PFSK-1 (cell line): ENCODE data around the gene TEX44.

Source experiments
- FOXP2 ChIP-seq: optimal IDR thresholded peaks from 2 replicates; pipeline ENCODE3; 2011; ENCODE audit warnings: borderline replicate concordance, control low read depth, inconsistent platforms; ENCODE audit not compliant: insufficient read depth; ENCODE audit errors: extremely low read length, extremely low read depth
- POLR2AphosphoS5 ChIP-seq: IDR thresholded peaks from 2 replicates; pipeline ENCODE4 v1.6.1; 2012; ENCODE audit warnings: low read depth, mild to moderate bottlenecking, control low read depth, low read length, moderate library complexity
- SIN3A ChIP-seq: IDR thresholded peaks from 2 replicates; pipeline ENCODE4 v1.6.1; 2012; ENCODE audit warnings: mild to moderate bottlenecking, low read length, moderate library complexity, borderline replicate concordance; ENCODE audit not compliant: insufficient read depth
- TAF1 ChIP-seq: IDR thresholded peaks from 2 replicates; pipeline ENCODE4 v1.6.1; 2012; ENCODE audit warnings: low read length, control low read depth, borderline replicate concordance; ENCODE audit not compliant: insufficient read depth
- TF ChIP-seq, protein P1 (sequence below), 2 experiments: IDR thresholded peaks; 2 replicates each; pipeline versions ENCODE4 v1.6.1 to v1.8.0; 2011 to 2012; ENCODE audit warnings: low read depth in 2 of 2, low read length in 2 of 2, control low read depth in 1 of 2, inconsistent platforms in 1 of 2, mild to moderate bottlenecking in 1 of 2, moderate library complexity in 1 of 2; ENCODE audit not compliant: insufficient read depth in 1 of 2

The TEX44 gene

DNA sequence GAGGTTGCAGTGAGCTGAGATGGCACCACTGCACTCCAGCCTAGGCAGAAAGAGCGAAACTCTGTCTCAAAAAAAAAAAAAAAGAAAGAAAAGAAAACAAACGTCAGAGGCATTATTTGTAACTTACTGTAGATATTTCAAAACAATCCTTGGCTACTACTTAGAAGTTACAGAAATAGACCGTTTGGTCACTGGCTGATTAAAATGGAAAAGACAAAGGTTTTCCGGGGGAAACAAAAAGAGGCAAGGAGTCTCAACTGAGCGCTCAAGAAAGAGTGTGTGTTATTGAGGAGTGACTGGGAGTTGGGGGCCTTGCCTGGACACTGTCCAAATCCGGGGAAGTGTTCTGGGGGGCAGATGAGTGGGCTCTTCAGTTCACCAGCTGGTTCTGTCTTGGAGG lies 47.6 kb downstream of the TEX44 start:
- TF ChIP-seq, protein P1, sequence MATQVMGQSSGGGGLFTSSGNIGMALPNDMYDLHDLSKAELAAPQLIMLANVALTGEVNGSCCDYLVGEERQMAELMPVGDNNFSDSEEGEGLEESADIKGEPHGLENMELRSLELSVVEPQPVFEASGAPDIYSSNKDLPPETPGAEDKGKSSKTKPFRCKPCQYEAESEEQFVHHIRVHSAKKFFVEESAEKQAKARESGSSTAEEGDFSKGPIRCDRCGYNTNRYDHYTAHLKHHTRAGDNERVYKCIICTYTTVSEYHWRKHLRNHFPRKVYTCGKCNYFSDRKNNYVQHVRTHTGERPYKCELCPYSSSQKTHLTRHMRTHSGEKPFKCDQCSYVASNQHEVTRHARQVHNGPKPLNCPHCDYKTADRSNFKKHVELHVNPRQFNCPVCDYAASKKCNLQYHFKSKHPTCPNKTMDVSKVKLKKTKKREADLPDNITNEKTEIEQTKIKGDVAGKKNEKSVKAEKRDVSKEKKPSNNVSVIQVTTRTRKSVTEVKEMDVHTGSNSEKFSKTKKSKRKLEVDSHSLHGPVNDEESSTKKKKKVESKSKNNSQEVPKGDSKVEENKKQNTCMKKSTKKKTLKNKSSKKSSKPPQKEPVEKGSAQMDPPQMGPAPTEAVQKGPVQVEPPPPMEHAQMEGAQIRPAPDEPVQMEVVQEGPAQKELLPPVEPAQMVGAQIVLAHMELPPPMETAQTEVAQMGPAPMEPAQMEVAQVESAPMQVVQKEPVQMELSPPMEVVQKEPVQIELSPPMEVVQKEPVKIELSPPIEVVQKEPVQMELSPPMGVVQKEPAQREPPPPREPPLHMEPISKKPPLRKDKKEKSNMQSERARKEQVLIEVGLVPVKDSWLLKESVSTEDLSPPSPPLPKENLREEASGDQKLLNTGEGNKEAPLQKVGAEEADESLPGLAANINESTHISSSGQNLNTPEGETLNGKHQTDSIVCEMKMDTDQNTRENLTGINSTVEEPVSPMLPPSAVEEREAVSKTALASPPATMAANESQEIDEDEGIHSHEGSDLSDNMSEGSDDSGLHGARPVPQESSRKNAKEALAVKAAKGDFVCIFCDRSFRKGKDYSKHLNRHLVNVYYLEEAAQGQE (IDR thresholded peaks at IDR 0.05; ENCODE audit: insufficient read depth in 1 of 2, low read depth in 2 of 2, low read length in 2 of 2): no peak
- TF ChIP-seq POLR2AphosphoS5 (no peak), TAF1 (no peak), FOXP2 (no peak), SIN3A (no peak)

DNA sequence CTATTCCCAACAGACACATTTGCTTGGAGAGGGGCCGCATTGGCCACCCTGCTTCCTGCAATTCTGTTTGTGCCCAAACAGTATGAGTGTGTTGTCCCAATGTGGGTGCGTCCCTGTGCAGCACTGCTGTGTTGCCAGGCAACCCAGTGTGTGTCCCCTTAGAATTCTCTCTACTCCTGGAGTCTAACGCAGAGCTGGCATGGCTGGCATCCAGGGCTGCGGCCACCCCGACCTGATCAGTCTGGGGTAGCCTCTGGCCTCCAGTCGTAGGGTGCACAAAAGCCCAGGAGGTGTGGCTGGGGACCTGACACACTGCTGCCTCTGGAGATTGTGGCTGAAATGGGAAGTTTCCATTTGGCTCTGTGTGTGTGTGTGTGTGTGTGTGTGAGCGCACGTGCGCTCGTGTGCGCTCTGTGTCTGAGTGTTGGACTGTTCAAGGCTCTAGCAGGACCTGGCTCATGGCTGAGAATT lies 48.0 kb downstream of the TEX44 start:
- TF ChIP-seq TAF1 (no peak), SIN3A (no peak), FOXP2 (no peak), POLR2AphosphoS5 (no peak)
- TF ChIP-seq, protein P1 (IDR thresholded peaks at IDR 0.05; ENCODE audit: insufficient read depth in 1 of 2, low read depth in 2 of 2, low read length in 2 of 2): no peak

DNA sequence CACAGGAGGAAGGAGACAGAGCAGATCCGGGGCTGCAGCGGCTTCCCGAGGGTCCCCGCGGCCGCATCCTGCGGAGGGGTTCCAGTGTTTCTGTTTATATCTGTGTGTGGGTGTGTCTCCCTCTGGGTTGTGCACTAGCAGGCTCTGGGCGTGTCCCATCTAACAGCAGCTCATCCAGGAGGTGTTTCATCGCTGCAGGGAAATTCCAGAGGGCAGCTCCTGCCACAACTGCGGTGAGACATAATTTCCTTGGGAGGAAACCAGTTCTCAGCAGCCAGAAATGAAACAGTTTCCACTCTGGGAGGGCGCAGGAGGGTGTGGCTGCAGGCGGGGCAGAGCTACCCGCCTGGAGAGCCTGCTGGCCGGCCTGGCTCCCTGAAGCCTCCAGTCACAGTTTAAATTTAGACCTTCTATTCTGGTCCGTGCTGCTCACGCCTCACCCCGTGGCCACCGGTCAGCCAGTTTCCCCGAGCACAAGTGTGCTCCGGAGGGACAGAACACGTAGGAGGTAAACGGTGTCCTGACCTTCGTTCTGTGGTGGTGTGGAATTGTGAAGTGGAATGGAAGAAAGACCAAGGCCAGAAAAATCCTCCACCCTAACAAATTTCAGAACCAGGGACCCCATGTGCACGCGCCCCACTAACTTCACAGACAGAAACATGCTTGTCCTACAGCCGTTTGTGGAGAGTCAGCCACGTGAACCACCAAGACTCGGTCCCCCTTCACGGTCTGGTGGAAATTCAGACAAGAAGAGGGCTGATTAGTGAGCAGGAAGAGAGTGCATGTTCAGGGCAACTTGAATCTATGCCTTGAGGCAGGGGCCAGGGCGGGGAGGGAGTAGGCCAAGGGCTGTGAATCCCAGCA lies 50.2 kb downstream of the TEX44 start:
- TF ChIP-seq TAF1: no peak
- peak; percentile 23 for TF ChIP-seq FOXP2

DNA sequence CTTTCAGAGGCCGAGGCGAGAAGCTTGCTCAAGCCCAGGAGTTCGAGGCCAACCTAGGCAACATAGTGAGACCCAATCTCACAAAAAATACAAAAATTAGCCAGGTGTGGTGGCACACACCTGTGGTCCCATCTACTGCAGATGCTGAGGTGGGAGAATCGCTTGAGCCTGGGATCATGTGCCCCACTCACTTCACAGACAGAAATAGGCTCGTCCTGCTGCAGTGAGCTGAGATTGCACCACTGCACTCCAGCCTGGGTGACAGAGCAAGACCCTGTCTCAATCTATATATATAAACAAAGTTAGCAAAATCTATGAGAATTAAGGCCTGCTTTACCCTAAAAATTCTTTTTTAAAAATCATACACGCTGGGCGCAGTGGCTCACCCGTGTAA lies 50.8 kb downstream of the TEX44 start:
- TF ChIP-seq, protein P1 (IDR thresholded peaks at IDR 0.05; ENCODE audit: insufficient read depth in 1 of 2, low read depth in 2 of 2, low read length in 2 of 2): no peak
- no peak for TF ChIP-seq TAF1
- TF ChIP-seq SIN3A: no peak
- no peak for TF ChIP-seq FOXP2
